Stimulated activated CD4-positive, alpha-beta T cell treated with anti-CD3 and anti-CD28 coated beads, Interleukin-2, amount 100 ng/mL, for 4 hours (primary cell): ENCODE results near the gene UGT1A10.

Experiments used
- DNase-seq: peaks from one replicate; pipeline ENCODE4 v3.0.0-alpha.2; 2020; ENCODE audit warnings: low read depth

Gene UGT1A10

DNA sequence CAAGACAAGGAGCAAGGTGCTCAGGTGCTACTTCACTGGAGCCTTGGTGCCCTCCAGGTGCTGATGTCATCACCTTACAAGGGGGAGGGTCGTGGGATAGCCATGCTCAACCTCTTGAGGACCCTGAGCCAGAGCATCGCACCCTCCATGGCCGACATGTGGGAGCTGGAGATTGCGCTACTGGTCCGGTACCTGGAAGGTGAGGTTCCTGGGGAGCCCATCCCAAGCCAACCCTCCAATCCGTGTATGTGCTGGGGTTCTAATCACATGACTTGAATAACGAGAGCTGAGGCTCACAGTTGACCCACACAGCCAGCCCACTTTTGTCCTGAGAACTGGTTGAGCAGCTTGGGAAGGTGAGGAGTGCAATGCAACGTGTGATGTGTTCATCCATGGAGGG is 167.7 kb downstream of the UGT1A10 start:
- DNase-seq: no peak

GRCh38 chr2:233807215-233807865 is 171.1 kb downstream of the UGT1A10 start:
- DNase-seq: no peak

DNA sequence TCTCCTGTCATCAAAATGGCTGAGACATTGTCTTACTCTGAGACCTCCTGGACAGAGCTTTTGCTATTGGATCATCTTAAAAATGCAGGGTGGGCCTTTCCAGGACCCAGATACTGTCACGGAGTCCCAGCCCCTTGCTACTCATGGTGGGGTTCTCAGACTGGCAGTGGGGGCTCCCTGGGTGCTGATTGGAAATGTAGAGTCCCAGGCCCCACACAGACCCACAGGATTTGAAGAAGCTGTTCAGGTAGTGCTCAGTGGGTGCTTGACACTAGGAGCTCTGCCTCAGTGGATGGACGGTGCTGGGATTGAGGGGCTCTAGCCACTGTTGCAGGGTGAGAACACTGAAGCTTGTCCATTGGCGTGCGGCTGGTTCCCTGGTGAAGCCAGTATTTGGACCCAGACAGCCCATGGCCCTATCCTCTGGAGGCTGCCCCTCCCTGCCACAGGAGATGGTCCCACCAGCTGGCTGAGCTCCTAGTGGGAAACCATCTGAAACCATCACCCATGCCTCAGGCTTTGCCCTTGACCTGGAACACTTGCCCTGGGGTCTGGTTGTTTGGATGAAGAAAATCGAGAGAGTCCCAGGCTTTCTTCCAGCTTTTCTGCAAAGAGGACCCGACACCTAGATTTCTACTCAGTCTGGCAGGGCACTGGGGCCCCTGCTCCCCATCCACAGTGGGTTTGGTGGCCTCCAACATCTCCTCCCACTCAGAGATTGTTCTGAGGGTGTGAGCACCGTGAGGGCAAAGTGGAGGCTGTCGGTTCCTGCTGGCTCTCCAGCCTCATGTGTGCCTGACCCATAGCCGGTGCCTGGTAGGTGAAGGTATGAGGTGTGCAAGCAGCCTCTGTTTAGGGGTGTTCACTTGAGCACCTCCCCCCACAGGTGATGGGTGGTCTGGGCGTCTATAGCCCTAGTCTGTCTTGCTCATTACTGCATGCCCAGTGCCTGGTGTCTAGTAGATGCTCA is 172.0 kb downstream of the UGT1A10 start:
- no peak for DNase-seq

DNA sequence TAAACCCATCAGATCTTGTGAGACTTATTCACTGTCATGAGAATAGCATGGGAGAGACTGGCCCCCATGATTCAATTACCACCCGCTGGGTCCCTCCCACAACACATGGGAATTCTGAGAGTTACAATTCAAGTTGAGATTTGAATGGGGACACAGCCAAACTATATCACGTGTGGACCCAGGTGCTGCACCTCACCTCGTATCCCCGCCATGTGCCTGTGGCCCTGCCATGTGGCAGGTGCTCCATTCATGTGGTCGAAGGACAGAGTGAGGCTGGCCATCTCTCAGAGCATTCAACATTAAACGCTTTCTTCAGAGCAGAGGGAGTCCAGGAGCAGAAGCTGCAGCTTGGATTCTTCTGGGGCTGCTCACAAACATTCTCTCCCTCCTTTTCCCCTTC is 174.1 kb downstream of the UGT1A10 start:
- DNase-seq: no peak

- DNase-seq: no peak
Observed at GRCh38 chr2:233811087-233811486, 174.8 kb downstream of the UGT1A10 start.

DNA sequence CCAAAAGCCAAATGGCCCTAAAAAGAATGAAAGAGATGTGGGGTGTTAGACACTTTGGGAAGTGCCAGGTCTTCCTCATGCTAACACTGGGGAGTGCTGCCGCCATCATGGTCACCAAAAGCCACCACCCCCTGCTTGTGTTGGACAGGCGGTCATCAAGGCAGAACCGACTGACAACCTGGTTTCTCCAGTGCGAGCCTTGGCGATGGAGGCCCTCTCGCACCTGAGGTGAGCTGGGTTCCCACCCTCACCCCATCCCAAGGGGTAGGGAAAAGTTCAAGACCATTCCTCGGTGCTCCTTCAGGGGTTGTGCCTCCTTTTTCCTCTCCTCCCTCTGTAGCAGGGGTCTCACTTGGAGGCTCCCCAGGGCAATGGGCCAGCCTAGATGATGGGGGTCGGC is 175.5 kb downstream of the UGT1A10 start:
- DNase-seq: no peak

DNA sequence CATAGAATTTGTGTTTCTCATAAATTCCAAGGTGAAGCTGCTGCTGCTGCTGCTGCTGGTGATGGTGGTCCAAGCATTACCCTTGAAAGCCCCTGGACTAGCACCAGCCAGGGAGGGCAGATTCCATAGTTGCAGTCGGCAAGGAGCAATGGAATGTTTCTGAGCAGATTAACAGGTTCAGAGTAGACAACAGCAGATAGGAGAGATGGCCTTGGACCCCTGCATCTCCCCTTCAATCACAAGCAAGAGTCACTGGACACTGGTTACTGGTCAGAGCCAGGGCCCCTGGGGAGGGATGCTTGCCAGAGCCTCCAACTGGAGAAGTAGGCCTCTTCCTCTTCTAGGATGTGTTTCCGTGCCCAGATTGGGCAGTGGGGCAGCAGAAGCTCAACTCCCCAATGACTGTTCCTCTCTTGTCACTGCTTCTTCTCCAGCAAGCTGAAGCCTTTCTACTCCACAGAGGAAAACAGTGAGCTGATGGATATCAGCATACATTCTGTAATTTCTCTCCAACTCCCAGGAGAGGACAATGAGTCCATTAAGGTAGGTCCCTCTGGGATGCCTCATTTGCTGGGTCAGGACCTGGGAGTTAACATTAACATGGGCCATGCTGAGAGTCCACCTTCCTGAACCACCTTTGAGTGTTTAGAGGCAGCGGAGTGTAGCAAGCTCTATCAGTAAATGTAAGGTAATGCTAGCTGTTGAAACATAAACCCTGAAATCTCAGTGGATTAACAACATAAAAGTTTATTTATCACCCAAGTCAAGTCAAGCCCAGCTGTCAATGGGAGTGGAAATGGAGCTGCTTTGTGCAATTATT is 177.2 kb downstream of the UGT1A10 start:
- no peak for DNase-seq

DNA sequence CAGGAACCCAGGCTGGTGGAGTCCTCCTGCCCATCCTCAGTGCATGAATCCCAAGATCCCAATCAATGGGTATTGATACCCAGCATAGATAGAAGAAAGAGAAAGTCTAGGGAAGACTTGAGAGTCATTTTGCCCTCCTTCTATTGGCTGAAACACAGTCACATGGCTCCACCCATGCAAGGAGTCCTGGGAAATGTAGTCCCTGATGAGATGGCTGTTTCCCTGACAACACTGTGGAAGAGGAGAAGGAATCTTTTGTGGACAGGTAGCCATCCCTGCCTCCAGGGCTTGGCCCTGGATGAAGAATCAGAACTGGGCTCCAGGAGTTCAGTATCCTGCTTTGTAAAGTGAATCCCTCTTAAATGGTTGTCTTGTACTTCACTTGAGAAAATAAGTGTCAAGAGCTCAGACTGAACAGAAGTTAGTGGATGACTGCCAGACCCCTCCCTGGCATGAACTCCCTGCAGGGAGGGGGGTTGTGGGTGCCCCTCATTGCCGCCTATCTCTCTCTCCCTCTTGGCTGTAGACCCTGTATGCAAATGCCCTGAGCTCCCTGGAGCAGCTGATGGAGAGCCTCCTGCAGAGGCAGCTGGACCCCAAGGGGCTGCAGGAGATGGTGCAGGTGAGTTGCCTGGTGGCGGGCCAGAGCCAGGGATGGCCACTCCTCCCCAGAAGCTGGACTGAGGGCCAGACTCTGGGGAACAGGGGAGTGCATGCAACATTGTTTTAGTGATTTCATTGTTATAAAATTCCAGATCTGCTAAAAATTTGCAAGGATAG is 178.0 kb downstream of the UGT1A10 start:
- no peak for DNase-seq

DNA sequence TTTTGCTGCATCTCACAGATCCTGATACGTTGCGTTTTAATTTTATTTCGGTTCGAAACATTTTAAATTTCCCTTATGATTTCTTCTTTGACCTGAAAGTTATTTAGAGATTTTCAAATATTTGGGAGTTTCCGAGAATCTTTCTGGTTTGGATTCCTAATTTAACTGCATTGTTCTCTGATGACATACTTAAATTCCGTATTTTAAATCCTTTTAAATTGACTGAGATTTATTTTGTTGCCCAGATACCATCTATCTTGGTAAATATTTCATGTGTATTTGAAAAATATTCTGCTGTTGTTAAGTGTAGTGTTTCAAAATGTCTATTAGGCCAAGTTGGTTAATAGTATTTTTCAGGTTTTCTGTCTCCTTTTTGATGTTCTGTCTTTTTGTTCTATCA is 179.6 kb downstream of the UGT1A10 start:
- DNase-seq: no peak

- DNase-seq: no peak
Observed at GRCh38 chr2:233816334-233816733, 180.1 kb downstream of the UGT1A10 start.

DNA sequence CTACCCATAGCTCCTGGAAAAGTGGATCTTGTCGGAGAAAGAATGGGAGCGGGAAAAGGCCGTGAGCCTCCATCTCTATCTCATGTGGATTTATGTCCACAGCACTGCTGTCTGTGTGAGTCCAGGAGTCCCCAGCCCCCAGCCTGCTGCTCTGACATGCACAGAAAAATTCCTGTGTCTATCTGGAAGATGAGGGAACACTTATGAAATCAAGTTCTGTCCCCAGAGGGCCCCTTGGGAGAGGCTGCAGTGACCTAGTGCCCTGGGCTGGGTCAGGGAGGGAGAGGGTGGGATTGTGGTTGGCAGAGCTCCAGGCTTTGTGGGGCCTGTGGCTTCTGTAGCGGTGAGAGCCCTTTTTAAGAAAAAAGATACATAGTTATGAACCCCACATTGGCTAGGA is 180.5 kb downstream of the UGT1A10 start:
- no peak for DNase-seq

- no peak for DNase-seq
Observed at GRCh38 chr2:233817361-233817911, 181.2 kb downstream of the UGT1A10 start.

- DNase-seq: no peak
Observed at GRCh38 chr2:233817995-233818638, 181.9 kb downstream of the UGT1A10 start.

GRCh38 chr2:233818639-233819621 is 182.7 kb downstream of the UGT1A10 start:
- no peak for DNase-seq

GRCh38 chr2:233819884-233820773 is 183.9 kb downstream of the UGT1A10 start:
- no peak for DNase-seq

DNA sequence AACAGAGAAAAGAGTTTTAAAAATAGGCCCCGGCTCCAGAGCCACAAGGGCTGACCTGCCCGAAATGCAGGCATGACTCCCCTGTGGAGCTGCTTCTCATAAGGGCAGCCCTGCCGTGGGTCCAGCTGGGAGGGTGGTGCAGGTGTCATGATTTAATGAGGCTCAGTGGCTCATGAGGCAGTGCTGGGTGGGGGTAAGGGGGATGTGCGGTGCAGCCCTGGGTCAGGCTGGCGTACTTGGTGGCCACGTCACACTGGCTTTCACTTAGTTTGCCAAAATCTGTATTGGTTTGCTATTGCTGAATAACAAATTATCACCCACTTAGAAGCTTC is 184.5 kb downstream of the UGT1A10 start:
- no peak for DNase-seq

GRCh38 chr2:233821196-233821595 is 184.9 kb downstream of the UGT1A10 start:
- DNase-seq: no peak

DNA sequence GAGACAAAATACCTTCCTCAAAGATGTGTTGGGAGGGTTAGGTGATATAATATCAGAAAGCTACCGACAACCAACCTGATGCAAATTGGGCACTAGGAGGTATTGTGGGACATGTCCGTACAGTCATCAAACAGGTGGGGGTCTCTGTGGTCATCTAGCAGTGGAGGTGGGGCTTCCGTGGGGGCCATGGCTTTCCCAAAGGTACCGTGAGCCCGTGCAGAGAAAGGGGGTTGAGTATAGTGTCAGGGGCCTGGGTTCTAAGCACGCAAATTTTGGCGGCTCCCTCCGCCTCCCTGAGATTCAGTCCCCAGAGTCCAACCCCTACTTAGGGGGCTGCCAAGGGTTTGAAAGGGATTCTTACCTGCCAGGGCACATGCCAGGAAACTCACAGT is 185.5 kb downstream of the UGT1A10 start:
- no peak for DNase-seq
